Measurements from ENCODE around the gene GABPB2.

The GABPB2 gene

GRCh38 chr1:151055581-151055980 is 15.0 kb upstream of the GABPB2 start:
- ChIA-PET POLR2A (interaction anchor here (0.6 to 0.8 kb wide), 2 partner anchors 14 to 476 kb away, joined by 3 to 5 read pairs; partner anchors contain the start of gene MCL1), CTCF (interaction anchor here (0.6 kb wide), 1 partner anchor 42 kb away, joined by 4 read pairs; no protein-coding TSS in a partner anchor)
- Histone ChIP-seq H3K36me3 (ENCODE audit: control insufficient read depth in 2 of 2, insufficient read depth in 1 of 2, low read length in 2 of 2) (peaks cover 0 to 67% of the 10 kb centered on the region in 2 experiments; a peak in 2 of 3 replicates), H3K4me3 (ENCODE audit: low read depth, low read length) (no peak overlapping the region), H3K4me1 (ENCODE audit: control insufficient read depth, insufficient read depth, low read length) (peaks cover 4% of the 10 kb centered on the region; the same call in 1 of the 2 replicates), H3K9me3 (ENCODE audit: control insufficient read depth, insufficient read depth, low read depth, low read length) (no peaks in the 10 kb centered on the region), H3K27ac (ENCODE audit: extremely low read depth, low read depth, low read length) (no peak overlapping the region)
- no peak for TF ChIP-seq ZNF18 (tag by site-specific recombination; IDR thresholded peaks at IDR 0.05)
- TF ChIP-seq ZNF324 (tag by site-specific recombination; IDR thresholded peaks at IDR 0.05) = no peak
- TF ChIP-seq, protein P1, sequence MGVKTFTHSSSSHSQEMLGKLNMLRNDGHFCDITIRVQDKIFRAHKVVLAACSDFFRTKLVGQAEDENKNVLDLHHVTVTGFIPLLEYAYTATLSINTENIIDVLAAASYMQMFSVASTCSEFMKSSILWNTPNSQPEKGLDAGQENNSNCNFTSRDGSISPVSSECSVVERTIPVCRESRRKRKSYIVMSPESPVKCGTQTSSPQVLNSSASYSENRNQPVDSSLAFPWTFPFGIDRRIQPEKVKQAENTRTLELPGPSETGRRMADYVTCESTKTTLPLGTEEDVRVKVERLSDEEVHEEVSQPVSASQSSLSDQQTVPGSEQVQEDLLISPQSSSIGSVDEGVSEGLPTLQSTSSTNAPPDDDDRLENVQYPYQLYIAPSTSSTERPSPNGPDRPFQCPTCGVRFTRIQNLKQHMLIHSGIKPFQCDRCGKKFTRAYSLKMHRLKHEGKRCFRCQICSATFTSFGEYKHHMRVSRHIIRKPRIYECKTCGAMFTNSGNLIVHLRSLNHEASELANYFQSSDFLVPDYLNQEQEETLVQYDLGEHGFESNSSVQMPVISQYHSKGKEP (tag by site-specific recombination; IDR thresholded peaks at IDR 0.05) = no peak
- no peak for TF ChIP-seq ZNF292 (tag by site-specific recombination; IDR thresholded peaks at IDR 0.05; ENCODE audit: borderline replicate concordance, low read depth)
- TF ChIP-seq ZNF692 (tag by site-specific recombination; IDR thresholded peaks at IDR 0.05) = no peak
- TF ChIP-seq ZNF529 (tag by site-specific recombination; IDR thresholded peaks at IDR 0.05; ENCODE audit: insufficient replicate concordance) = no peak
- no peak for TF ChIP-seq ZNF335 (tag by site-specific recombination; conservative IDR thresholded peaks at IDR 0.05)
- TF ChIP-seq ZNF133 (tag by site-specific recombination; IDR thresholded peaks at IDR 0.05) = no peak
- TF ChIP-seq GLI4 (tag by site-specific recombination; IDR thresholded peaks at IDR 0.05) = no peak

DNA sequence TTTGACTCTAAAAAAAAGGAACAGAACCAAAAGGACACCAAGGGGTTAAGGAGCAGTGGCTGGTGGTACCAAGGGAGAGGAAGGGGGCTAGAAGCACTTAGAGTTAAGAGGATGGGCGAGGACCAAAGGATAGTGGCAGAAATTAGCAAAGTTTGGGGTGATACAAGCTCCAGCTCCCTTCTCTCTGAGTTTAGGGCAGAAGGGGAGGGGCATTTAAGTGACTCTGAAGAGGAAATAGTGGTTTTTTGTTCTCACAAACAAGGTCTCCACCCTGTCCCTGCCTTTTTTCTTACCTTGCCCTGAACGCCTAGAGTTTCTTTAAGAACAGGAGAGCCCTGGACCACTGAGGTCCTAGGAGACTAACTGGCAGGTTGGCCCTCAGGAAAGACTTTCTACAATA is 14.4 kb upstream of the GABPB2 start:
- CTCF ChIA-PET = interaction anchor here (1.8 kb wide), 1 partner anchor 50 kb away, joined by 4 read pairs; the partner anchor contains the start of gene MINDY1
- H3K4me1 ChIP-seq (ENCODE audit: control insufficient read depth, insufficient read depth, low read length) = peaks cover 4% of the 10 kb centered on the region; the same call in 1 of the 2 replicates
- no peak for TF ChIP-seq KLF7 (tag by site-specific recombination; IDR thresholded peaks at IDR 0.05; ENCODE audit: borderline replicate concordance)
- TF ChIP-seq ZNF2 (tag by site-specific recombination; IDR thresholded peaks at IDR 0.05) = no peak
- no peak for TF ChIP-seq ZNF416 (tag by site-specific recombination; IDR thresholded peaks at IDR 0.05)
- TF ChIP-seq, protein P2, sequence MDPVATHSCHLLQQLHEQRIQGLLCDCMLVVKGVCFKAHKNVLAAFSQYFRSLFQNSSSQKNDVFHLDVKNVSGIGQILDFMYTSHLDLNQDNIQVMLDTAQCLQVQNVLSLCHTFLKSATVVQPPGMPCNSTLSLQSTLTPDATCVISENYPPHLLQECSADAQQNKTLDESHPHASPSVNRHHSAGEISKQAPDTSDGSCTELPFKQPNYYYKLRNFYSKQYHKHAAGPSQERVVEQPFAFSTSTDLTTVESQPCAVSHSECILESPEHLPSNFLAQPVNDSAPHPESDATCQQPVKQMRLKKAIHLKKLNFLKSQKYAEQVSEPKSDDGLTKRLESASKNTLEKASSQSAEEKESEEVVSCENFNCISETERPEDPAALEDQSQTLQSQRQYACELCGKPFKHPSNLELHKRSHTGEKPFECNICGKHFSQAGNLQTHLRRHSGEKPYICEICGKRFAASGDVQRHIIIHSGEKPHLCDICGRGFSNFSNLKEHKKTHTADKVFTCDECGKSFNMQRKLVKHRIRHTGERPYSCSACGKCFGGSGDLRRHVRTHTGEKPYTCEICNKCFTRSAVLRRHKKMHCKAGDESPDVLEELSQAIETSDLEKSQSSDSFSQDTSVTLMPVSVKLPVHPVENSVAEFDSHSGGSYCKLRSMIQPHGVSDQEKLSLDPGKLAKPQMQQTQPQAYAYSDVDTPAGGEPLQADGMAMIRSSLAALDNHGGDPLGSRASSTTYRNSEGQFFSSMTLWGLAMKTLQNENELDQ (tag by site-specific recombination; IDR thresholded peaks at IDR 0.05; ENCODE audit: low read depth) = no peak
- no peak for TF ChIP-seq GLI4 (tag by site-specific recombination; IDR thresholded peaks at IDR 0.05)
- TF ChIP-seq HOXA7 (CRISPR knock-in tag; IDR thresholded peaks at IDR 0.05; ENCODE audit: borderline replicate concordance) = no peak
- no peak for TF ChIP-seq ZNF350 (tag by site-specific recombination; IDR thresholded peaks at IDR 0.05)
- TF ChIP-seq ZNF561 (tag by site-specific recombination; IDR thresholded peaks at IDR 0.05; ENCODE audit: borderline replicate concordance) = no peak
- TF ChIP-seq ZNF335 (tag by site-specific recombination; conservative IDR thresholded peaks at IDR 0.05) = no peak
- TF ChIP-seq, protein P3, sequence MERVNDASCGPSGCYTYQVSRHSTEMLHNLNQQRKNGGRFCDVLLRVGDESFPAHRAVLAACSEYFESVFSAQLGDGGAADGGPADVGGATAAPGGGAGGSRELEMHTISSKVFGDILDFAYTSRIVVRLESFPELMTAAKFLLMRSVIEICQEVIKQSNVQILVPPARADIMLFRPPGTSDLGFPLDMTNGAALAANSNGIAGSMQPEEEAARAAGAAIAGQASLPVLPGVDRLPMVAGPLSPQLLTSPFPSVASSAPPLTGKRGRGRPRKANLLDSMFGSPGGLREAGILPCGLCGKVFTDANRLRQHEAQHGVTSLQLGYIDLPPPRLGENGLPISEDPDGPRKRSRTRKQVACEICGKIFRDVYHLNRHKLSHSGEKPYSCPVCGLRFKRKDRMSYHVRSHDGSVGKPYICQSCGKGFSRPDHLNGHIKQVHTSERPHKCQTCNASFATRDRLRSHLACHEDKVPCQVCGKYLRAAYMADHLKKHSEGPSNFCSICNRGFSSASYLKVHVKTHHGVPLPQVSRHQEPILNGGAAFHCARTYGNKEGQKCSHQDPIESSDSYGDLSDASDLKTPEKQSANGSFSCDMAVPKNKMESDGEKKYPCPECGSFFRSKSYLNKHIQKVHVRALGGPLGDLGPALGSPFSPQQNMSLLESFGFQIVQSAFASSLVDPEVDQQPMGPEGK (tag by site-specific recombination; IDR thresholded peaks at IDR 0.05) = no peak
- TF ChIP-seq WT1 (tag by site-specific recombination; IDR thresholded peaks at IDR 0.05) = no peak
- TF ChIP-seq PRDM1 (tag by site-specific recombination; IDR thresholded peaks at IDR 0.05) = no peak
- TF ChIP-seq ZNF37A (tag by site-specific recombination; IDR thresholded peaks at IDR 0.05) = no peak
- no peak for TF ChIP-seq ELK4 (IDR thresholded peaks at IDR 0.05; ENCODE audit: borderline replicate concordance, low read depth, low read length)
- TF ChIP-seq ZNF473 (tag by site-specific recombination; IDR thresholded peaks at IDR 0.05) = no peak
- no peak for TF ChIP-seq ZNF560 (tag by site-specific recombination; IDR thresholded peaks at IDR 0.05; ENCODE audit: borderline replicate concordance)
- no peak for TF ChIP-seq ZNF529 (tag by site-specific recombination; IDR thresholded peaks at IDR 0.05; ENCODE audit: insufficient replicate concordance)
- no peak for TF ChIP-seq ZNF184 (tag by site-specific recombination; IDR thresholded peaks at IDR 0.05)
- no peaks in the 10 kb centered on the region for H3K9me3 ChIP-seq (ENCODE audit: control insufficient read depth, insufficient read depth, low read depth, low read length)
- no peak overlapping the region for H3K27ac ChIP-seq (ENCODE audit: extremely low read depth, low read depth, low read length)
- H3K36me3 ChIP-seq (ENCODE audit: control insufficient read depth in 2 of 2, insufficient read depth in 1 of 2, low read length in 2 of 2) = peaks cover 0 to 61% of the 10 kb centered on the region in 2 experiments; a peak in 2 of 3 replicates
- H3K4me3 ChIP-seq (ENCODE audit: low read depth, low read length) = no peak overlapping the region
- POLR2A ChIA-PET = no interaction called here

Measured in HEK293 (cell line).